NCI-H2196 (cell line): Measurements from ENCODE around the gene GCGR.
A peak's percentile ranks its signal among the peaks of the same experiment; 100 is the strongest.

Source experiments
- DNase-seq: peaks from one replicate; lab custom pipeline; 2025; ENCODE audit not compliant: unreplicated experiment; lab: John Stamatoyannopoulos, UW

GCGR gene

DNA sequence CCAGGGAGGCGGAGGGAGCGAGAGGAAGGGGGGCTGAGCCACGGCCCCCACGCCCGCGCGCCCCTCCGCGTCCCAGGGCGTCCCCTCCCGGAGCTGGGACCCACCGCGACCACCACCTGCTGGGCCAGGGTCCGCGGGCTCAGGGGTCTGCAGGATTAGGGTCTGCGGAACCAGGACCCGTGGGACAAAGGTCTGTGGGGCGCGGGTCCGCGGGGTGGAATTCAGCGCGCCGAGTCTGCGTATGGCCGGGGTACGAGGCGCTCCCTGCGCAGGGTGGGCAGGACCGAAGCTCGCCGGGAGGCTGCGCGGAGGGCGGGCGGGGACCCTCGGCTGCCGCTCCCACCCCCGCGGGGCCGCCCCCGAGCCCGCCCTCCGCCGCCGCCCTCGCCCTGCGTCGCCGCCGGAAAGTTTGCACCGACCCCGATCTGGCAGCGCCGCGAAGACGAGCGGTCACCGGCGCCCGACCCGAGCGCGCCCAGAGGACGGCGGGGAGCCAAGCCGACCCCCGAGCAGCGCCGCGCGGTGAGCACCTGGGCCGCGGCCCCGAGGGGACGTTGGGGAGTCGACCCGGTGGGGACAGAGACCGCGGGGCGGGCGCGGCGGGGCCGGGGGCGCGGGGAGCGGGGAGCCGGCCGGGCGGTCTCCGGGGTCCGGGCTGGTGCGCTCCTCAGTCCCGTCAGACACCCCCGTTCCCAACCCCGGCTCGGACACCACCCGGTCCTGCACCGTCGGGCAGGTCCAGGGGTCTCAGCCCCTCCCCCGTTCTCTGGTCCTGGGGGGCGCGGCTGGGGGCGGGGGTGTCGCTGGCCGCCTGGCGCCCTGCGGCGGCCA is at the start of gene GCGR:
GCGR (plus strand) TSS at position 423 of the 831 bp plus-strand sequence. CDS start 4,869 bp downstream, outside the sequence.
- no peak for DNase-seq

DNA sequence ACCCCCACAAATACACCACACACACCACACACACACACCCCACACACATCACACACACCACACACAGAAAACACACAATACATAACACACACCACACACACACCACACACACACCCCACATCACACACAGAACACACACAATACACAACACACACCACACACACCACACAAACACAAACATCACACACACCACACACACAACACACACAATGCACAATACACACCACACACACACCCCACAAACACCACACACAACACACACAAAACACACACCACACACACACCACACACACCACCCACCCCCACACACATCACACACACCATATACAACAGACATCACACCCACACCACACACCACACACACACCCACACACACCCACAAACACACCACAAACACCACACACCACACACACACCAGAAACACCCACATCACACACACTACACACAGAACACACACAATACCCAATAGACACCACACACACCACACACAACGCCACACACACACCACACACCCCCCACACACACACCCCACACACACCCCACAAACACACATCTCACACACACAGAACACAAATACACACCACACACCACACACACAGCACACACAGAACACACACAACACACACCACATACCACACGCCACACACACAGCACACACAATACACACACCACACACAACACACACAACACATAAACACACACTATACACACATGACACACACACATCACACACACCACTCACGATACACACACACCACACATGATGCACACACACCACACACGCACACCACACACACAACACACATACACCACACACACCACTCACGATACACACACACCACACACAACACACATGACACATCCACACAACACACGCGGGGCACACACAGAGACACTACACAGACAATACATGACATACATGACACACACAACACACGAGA is 11.0 kb upstream of the GCGR start:
- DNase-seq, result no peak

GRCh38 chr17:81794074-81794476 is 9.9 kb upstream of the GCGR start:
- no peak for DNase-seq

DNA sequence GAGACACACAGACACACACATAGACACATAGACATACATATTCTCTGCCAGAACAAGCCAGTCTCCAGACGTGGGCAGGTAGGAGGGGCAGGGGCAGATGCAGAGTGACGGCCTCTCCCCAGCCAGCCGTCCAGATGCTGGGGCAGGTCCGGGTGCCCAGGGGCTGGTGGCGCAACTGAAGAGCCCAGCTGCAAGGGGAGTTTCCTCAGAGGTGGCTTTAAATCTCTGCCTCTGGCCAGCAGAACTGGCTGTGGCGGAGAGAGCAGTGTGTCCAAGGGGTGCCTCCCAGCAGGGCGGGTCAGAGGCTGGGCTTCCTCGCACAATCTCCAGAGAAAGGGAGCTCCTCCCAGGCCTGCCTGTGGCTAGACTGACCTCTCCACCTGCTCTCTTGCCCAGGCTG is 9.4 kb upstream of the GCGR start:
- DNase-seq, result peak; percentile 88

DNA sequence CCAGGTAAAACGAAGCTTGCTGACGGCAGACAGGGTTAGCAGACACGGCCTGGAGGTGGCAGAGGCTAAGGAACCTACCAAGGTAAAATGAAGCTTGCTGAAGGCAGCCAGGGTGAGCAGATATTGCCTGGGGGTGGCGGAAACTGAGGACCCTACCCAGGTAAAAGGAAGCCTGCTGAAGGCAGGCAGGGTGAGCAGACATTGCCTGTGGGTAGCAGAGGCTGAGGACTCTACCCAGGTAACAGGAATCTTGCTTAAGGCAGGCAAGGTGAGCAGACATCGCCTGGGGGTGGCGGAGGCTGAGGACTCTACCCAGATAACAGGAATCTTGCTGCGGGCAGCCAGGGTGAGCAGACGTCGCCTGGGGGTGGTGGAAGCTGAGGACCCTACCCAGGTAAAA is 2.6 kb upstream of the GCGR start:
- no peak for DNase-seq

GRCh38 chr17:81802048-81802758 is 1.7 kb upstream of the GCGR start:
- DNase-seq, result no peak

GRCh38 chr17:81802856-81803643 is 900 bp upstream of the GCGR start:
- no peak for DNase-seq

- DNase-seq, result no peak
Observed at GRCh38 chr17:81804559-81805399, 829 bp downstream of the GCGR start.

- DNase-seq, result no peak
Observed at GRCh38 chr17:81805707-81806460, 1.9 kb downstream of the GCGR start.

DNA sequence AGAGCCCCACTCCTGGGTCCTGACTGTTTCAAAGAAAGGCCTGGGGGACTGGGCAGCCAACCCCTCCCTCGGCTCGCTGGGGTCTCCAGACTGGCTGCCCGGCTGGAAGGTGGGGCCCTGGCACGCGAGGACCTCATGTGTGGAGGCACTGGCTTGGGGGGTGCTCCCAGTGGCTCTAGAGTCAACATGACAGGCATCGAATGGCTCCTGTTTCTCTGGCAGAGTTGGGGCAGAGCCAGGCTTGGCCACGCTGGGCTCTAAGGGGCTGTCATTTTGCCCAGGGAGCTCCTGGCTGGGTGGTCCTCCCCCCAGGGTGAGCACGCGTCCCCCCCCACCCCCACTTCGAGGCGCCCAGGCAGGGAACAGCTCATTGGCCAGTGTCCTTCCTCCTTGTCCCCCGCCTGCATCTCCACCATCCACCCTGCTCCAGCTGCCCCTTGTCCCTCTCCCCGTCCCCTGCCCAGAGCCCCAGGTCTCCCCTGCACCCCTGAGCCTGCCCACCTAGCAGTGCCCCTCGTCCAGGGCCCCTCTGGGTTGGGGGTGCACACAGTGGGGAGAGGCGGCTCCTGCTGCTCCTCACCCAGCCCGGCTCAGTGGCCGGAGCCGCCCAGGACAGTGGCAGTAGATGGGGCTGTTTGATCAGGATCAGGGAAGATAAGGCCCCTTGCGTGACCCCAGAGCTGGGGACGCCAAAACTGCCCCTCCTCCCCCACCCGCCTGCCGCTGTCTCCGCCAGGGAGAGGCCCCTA is 2.7 kb downstream of the GCGR start:
- DNase-seq, result no peak

DNA sequence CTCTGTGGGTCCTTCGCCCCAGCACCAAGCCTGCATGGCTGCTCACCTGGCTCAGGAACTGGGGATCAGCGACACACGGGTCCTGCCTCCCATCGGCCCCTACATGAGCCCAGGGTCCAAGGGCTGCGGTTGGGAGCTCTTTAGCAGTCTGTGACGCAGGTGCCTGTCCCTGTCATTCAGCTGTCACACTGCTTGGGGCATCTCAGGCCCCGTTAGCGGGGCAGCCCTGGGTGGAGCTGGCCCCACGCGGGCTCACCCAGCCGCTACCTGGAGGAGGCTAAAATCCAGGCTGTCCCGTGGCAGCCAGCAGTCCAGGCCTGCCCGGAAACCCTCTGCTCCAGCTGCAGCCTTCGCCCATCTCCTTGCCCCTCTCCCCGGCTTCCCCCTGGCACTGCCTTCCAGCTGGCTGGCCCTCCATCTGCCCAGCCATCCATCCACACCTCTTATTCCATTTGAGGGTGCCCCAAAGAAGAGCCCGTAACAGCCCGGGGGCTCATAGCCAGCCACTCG is 3.3 kb downstream of the GCGR start:
- DNase-seq, result no peak

- DNase-seq, result no peak
Observed at GRCh38 chr17:81807839-81808238, 3.9 kb downstream of the GCGR start.

- DNase-seq, result no peak
Observed at GRCh38 chr17:81808778-81809555, 5.0 kb downstream of the GCGR start.

DNA sequence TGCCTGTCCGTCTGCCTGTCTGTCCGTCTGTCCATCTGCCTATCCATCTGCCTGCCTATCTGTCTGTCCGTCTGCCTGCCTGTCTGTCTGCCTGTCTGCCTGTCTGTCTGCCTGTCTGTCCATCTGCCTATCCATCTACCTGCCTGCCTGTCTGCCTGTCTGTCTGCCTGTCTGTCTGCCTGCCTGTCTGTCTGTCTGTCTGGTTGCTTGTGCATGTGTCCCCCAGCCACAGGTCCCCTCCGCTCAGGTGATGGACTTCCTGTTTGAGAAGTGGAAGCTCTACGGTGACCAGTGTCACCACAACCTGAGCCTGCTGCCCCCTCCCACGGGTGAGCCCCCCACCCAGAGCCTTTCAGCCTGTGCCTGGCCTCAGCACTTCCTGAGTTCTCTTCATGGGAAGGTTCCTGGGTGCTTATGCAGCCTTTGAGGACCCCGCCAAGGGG is 5.6 kb downstream of the GCGR start:
- DNase-seq, result no peak

DNA sequence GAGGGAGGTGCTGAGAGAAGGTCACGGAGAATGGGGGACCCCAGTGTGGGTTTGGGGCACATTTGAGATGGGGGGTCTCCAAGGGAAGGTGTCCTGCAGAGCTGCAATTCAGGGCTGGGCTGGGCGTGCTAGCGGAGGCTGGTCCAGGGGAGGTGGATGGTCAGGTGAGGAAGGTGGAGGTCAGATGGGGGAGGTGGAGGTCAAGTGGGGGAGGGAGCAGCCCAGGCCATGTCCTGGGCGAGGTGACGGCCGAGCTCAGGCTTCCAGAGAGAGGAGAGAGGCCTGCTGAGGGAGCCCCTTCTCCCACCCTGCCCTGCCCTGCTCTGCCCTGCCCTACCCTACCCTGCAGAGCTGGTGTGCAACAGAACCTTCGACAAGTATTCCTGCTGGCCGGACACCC is 6.5 kb downstream of the GCGR start:
- no peak for DNase-seq

DNA sequence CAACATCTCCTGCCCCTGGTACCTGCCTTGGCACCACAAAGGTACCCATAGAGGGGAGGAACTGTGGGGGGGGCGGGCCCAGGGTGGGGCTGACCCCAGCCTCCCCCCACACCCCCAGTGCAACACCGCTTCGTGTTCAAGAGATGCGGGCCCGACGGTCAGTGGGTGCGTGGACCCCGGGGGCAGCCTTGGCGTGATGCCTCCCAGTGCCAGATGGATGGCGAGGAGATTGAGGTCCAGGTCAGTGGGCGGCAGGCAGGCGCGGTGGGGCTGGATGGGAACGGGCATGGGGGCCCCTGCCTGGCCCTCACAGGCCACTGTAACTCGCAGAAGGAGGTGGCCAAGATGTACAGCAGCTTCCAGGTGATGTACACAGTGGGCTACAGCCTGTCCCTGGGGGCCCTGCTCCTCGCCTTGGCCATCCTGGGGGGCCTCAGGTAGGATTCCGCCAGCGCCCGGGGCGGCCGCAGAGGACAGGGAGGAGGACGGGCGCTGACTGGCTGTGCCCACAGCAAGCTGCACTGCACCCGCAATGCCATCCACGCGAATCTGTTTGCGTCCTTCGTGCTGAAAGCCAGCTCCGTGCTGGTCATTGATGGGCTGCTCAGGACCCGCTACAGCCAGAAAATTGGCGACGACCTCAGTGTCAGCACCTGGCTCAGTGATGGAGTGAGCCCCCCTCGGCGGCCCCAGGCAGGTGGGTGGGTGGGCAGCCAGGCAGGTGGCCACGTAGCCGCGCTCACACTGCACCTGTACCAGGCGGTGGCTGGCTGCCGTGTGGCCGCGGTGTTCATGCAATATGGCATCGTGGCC is 7.1 kb downstream of the GCGR start:
- DNase-seq, result no peak
